Inflammatory macrophage treated with lipopolysaccharide for 4 hours (primary cell): ENCODE data around the gene CAMTA1.

Experiments used
- DNase-seq: peaks from one replicate; pipeline ENCODE4 v3.0.0-alpha.2; 2020

The CAMTA1 gene

GRCh38 chr1:7531562-7532340 is 746.5 kb downstream of the CAMTA1 start:
- no peak for DNase-seq

GRCh38 chr1:7533006-7533405 is 747.8 kb downstream of the CAMTA1 start:
- DNase-seq, result no peak

- no peak for DNase-seq
Measured at GRCh38 chr1:7534061-7534825, 749.0 kb downstream of the CAMTA1 start.

DNA sequence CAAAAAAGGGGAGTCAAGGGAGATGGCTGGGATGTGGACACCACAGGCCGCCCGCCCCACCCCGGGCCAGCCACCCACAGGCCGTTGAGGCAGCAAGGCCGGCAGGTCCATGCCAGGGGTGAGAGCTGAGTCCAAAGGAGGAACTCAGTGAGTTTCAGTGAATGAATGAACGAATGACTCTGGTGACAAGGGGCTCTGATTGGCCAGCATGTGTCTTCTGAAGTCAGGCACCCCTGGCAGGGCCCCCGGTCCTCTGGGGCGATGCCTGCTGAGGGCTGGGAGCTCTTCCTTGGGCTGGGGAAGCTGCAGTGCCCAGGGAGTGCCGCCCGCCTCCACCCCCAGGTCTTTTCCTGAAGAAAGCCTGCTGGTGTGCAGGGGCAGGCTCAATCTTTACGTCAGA is 749.8 kb downstream of the CAMTA1 start:
- no peak for DNase-seq

DNA sequence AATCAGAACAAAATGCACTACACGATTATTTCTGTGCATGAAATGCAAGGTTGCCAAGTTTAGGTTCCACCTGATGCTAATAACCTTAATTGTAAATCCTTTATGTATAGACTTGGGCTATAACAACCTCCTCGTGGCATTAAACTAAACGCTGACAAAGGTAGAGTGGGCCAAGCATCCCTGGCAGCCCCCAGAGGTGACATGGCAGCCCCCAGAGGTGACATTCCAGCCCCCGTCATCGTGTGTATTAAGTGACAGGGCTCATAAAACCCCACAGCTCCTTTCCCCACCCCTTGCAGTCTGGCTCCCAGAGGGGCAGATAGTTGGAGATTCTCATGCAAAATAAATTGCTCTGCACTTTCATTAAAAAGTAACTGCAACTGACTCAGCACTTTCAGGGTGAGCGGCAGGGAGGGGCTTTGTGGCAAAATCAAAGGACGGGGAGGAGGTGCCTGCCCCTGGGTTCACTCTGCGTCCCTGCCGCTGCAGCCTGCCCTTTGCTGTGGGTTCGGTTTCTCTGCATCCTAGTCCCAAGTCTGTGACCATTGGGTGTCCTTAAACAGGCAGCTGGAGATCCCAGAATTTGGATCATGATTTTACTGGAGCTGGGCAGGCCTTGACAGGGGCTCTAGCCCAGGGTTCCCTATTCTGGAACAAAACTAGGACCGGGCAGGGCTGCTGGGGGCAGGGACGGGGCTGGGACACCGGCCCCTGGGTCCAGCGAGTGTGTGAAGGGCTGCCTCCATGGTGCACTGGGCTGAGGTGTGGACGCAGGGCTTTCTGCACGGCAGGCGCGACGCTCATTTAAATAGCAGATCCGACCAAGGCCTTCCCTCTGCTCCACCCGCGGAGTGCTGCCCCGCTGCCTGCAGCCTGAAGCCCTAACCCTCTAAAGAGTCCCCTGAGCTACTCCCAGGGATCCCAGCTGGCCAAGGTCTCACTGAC is 751.0 kb downstream of the CAMTA1 start:
- no peak for DNase-seq

DNA sequence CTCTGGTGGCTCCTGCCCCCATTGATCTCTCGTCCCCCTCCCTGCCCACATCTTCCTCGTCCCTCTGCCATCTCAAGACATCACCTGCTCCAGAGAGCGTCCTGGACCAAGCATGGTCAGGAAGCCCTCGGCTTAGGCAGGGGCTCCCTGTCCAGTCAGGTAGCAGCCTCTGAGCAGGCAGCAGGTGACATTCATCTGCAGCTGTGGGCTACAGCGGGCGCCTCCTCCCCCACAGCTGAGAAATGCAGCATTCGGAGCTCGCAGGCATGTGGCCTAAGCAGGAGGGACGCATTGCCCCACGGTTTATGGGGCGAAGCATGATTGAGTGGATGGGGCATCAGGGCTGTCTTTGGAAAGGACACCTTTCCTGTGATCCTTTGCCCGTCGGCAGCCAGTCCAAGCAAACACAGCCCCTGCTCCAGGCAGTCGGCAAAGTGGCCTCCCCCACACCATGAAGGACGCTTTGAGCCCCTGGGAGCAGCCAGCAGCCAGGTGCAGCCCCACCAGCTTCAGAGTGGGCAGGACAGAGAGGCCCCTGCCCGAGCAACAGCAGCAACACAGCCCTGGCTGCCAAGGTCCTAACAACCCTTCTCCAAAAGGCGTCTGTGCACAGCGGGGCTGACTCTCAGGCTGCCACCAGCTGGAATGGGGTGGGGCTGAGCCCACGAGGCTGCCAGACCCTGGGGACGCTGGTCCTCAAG is 751.8 kb downstream of the CAMTA1 start:
- DNase-seq, result no peak

DNA sequence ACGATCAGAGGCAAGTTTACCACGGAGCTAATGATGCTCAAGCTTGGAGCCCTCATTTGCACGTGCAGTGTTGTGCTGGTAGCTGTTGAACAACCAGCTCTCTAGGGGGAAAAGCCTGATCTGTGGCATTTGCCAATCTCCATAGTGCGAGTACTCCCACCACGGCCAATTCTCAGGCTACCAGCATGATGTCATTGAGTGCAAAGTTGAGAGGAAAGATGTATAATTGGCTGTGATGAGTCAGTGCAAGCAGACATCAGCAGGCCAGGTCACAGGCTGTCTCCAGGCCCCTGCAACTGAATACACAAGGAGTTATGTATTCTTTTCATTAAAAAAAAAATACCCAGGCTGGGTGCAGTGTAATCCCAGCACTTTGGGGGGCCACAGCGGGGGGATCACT is 752.8 kb downstream of the CAMTA1 start:
- DNase-seq, result peak; percentile 40

DNA sequence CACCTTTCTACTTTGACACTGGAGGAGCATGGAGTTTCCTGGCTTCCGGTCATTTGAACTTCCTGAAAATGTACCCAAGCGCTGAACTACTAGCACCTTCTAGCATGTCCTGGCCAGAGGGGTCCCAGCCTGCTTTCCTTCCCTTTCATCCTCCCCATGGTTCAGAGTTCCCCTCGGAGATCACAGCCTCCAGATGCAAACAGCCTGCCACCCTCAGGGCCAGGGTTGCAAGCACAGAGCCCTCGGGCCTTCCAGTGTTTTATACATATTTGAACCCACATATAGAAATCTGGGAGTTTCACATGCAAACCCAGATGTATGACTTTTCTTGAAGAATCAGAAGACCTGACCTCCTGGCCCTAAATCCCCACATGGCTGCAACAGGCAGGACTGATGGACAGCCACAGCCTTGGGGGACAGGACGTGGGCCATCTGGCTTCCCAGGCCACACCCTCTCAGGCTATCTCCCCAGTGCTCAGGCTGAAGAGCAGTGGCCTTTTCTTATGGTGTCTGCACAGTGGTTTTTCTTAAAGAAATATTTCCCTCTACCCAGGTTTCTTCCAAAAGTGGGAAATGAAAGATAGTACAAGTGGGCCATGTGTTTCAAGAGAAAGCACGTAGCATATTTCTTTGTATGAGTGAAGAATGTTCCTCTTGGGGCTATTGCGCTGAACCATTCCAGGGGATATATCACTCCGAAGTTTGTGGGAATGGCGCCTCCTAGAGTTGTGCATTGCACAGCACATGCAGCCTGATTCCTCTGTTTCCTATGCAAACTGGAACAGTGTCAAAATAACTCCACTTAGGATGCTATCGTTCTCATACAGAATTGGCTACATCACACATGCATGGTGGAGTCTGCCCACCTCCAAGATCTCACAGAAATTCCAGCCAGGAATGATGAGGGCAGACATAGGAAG is 753.9 kb downstream of the CAMTA1 start:
- DNase-seq, result no peak

DNA sequence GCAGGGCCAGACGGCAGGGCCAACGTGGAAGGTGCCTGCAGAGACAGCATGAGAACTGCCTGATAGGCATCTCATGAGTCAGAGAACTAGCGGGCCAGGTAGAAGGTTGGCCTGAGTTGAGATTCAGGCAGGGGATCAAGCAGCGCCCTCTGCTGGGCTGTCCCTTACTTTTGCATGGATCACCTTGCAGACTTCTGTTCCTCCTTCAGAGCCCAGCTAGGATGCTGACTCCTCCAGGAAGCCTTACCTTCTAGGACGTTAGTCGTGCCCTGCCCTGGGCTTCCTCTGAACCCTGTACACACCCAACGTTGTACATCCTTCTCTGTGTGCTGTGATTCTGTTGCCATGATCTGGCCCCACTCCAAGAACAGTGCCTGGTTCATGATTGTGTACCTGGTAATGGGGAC is 754.5 kb downstream of the CAMTA1 start:
- peak; percentile 7 for DNase-seq

DNA sequence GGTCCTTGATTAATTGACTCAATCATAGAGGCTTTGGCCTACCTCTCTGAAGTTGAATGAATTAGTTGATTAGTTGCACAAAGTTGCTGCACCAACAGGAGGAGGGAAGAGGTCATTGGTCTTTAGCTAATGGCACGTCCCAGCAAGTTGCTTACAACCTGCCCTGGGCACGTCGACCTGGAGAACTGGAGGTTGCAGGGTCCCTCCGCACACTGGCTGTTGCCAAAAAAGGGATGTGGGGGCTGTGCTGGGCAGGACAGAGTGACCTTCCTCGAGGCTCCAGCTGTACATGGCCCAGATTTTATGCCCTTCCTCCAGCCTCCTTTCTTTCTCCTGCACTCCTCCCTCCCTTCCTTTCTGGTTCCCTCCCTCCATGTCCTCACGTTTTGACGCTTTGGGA is 755.6 kb downstream of the CAMTA1 start:
- DNase-seq, result no peak

- no peak for DNase-seq
Measured at GRCh38 chr1:7541629-7542028, 756.4 kb downstream of the CAMTA1 start.

DNA sequence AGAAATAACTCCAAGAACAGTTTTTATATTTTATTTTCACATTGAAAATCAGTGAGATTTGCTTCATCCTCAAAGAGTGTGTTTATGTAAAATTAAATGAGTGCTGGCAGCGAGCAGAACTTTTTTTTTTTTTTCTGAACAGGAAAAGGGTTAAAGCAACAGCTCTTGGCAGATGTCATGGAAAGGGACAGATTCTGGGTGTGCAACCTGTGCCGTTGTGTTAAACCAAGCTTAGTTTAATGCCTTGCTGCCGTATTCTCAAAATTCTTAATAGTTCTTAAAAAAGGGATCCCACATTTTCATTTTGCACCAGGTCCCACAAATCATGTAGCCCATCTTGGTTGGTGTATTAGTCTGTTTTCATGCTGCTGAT is 758.5 kb downstream of the CAMTA1 start:
- no peak for DNase-seq

- peak; percentile 78 for DNase-seq
Measured at GRCh38 chr1:7549277-7550161, 764.3 kb downstream of the CAMTA1 start.

DNA sequence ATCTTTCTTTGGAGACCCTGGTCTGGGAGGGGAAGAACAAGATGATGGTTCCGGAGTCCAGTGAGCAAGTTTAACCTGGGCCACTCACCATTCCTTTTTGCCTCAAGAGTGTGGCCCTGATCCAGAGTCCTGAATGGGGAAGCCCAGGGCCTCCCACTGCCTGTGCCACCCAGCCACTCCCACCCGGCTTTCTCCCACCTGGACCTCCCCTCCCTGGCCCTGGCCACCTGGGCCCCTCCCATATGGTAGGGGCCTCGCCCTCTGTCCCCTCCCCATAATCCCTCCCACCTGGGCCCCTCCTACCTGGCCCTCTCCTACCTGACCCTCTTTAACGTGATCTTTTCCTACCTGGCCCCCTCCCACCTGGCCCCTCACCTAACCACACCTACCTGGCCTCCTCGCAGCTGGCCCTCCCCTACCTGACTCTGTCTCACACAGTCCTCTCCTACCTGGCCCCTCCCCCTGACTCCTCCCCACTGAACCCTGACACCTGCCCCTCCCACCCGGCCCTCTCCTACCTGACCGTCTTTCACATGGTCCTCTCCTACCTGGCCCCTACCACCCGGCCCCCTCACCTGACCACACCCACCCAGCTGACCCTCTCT is 765.1 kb downstream of the CAMTA1 start:
- DNase-seq, result no peak

GRCh38 chr1:7550981-7551380 is 765.7 kb downstream of the CAMTA1 start:
- no peak for DNase-seq

- DNase-seq, result no peak
Measured at GRCh38 chr1:7551442-7551841, 766.2 kb downstream of the CAMTA1 start.

GRCh38 chr1:7552402-7552801 is 767.1 kb downstream of the CAMTA1 start:
- no peak for DNase-seq

DNA sequence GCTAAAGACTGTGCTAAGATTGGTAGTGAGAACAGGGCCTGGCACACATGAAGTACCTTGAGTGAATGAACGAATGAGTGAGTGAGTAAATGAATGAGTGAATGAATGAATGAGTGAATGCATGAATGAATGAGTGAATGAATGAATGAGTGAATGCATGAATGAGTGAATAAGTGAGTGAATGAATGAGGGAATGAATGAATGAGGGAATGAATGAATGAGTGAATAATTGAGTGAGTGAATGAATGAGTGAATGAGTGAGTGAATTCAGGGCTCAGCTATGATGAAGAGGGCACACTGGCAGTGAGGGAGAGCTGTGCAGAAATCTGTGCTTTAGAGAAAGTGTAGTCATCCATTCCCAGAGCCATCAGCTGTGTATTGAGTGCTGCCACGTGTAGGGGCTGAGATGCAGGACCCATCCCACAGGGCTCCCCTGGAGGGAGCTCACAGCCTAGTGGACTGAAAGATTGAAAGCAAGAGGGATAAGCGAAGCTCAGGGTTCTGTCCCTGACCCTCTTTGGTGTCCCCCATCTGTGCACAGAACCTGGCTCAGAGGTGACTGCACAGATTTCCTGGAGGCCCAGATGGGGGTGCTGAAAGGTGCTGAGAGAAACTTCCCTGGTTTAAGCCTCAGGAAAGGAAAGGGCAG is 767.9 kb downstream of the CAMTA1 start:
- DNase-seq, result no peak
